Measurements from ENCODE around the gene ACSM2A.
"Not testable (repeated sequence)": the region's sequence is repeated elsewhere in the genome, so short reads cannot be mapped to it uniquely, and the experiment has no call there.

The ACSM2A gene, protein sequence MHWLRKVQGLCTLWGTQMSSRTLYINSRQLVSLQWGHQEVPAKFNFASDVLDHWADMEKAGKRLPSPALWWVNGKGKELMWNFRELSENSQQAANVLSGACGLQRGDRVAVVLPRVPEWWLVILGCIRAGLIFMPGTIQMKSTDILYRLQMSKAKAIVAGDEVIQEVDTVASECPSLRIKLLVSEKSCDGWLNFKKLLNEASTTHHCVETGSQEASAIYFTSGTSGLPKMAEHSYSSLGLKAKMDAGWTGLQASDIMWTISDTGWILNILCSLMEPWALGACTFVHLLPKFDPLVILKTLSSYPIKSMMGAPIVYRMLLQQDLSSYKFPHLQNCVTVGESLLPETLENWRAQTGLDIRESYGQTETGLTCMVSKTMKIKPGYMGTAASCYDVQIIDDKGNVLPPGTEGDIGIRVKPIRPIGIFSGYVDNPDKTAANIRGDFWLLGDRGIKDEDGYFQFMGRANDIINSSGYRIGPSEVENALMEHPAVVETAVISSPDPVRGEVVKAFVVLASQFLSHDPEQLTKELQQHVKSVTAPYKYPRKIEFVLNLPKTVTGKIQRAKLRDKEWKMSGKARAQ

DNA sequence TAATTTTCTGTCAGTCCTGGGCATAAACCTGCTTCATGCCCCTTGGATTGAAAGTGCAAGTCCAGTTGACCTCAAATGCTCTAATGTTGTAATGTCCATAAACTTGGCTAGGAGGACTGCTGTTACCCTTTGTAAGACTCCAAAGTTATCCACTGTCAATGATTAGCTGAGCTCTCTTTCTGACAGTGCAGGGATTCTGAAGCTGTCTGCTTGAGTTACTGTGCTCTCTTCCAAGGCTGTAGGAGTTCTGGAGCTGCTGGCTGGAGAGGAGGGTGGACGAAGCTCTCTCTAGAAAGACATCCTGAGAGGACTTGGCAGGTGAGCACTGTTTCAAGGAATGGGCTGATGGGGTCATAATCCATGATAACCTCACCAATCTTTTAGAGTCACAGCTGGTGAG is at the start of gene ACSM2A:
ACSM2A (plus strand) TSS at position 158 of the 400 bp plus-strand sequence. CDS start 8,594 bp downstream, outside the sequence.
- not testable (repeated sequence) for DNase-seq

DNA sequence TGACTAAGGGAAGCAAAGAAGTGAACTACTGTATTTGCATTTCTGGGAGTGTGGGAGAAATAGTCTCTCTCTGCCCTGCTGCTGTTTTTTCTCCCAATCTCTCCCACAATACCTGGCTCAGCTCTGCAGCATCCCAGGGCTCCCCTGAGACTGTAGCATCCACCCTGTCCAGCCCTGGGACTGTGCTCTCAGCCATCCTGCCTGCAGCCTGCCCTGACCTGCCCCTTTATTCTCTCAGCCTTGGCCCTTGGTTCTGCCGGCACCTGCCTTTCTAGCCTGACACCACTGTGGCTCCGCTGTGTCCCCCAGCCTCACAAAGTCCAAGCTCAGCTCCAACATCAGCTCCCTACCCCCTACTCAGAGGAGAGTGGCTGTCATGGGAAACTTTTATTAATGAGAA is 48.7 kb upstream of the ACSM2A start:
- no peak for DNase-seq

DNA sequence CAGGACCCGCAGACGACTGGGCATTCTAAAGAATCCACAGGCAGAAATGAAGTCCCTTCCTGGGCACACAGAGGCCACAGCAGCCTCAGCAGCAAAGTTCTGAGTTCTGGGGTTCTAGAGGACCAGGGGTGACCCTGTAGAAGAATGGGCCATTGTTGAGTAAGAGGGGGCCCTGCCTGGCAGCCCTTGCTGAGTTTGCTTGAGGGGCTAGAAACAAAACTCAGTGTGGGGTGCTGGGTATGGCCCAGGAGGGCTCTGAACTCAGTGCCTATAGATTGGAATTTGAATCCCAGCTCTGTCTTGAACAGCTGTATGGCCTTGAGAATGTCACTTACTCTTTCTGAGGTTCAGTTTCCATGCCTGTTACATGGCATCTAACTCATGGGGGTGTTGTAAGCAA is 46.7 kb upstream of the ACSM2A start, which contains the start of gene PDILT:
PDILT (minus strand) TSS at position 101 of the 400 bp plus-strand sequence. CDS start 5,437 bp downstream, outside the sequence.
- DNase-seq: no peak

DNA sequence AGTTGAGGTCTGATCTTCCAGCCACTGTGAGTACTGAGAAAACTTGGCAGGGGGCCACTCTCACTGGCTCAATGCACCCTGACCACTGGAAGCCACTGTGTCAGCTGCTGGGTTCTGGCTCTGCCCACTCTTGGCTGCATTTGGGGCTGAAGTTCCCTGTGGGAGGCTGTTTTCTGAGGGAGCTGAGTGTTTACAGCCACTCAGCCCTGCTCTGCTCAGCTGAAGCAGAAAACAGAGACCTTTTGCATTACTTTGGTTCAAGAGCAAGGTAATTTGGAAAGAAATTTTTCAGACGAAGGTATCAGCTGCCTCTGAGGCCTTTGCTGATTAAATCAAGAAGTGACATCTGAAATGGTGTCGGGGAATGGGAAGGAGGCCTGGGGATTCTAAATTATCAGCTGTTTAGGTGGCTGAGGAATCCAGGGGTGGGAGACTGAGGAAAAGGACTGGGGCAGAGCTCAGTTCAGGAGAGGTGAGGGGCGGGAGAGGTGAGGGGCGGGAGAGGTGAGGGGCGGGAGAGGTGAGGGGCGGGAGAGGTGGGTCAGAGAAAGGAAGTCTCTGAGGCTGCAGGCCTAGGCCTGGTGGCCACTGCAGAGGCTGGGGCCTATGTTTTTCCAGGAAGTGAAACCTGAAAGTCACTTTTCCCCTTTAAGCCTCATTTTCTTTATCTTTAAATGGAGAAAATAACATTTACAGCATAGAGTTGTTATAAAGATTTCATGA is 41.8 kb upstream of the ACSM2A start, which contains the start of gene ACSM5:
ACSM5 (plus strand) TSS at position 137 of the 723 bp plus-strand sequence. CDS start 1,951 bp downstream, outside the sequence.
- peak; percentile 76 for DNase-seq

DNA sequence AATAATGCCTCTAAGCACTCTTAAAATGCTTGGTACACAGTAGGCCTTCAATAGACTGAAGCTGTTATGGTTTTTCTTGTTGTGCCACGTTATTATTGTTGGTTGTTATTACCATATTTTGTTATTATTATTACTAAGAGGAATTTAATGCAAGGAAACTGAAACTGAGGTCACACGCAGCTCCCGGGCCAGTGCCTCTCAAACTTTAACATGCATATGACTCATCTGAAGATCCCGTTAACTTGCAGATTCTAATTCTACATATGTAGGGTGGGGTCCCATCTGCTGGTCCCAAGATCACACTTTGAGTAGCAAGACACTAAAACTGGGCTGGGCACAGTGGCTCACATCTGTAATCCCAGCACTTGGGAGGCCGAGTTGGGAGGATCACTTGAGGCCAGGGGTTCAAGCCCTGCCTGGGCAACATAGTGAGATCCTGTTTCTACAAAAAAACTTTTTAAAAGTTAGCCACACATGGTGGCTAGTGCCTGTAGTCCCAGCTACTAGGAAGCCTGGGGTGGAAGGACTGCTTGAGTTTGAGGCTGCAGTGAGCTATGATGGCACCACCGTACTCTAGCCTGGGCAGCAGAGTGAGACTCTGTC is 41.1 kb upstream of the ACSM2A start:
- peak; percentile 91 for DNase-seq

DNA sequence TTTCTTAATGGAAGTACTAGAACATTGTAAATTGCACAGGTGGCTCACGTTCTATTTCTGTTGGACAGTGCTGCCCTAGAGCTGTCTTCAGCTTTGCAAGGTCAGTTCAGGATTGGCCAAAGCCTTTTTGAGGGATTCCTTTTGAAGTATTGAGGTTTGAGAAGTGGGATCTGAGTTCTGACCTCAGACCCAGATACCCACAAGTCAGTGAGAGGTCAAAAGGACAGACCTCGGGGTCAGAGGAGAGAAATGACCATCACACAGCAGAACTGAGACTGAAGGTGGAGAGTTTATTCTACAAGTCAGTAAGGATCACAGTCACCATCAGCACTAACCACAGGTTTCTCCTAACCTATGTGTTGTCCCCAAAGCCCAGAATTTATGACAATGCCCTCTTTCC is 40.3 kb upstream of the ACSM2A start:
- DNase-seq: no peak

DNA sequence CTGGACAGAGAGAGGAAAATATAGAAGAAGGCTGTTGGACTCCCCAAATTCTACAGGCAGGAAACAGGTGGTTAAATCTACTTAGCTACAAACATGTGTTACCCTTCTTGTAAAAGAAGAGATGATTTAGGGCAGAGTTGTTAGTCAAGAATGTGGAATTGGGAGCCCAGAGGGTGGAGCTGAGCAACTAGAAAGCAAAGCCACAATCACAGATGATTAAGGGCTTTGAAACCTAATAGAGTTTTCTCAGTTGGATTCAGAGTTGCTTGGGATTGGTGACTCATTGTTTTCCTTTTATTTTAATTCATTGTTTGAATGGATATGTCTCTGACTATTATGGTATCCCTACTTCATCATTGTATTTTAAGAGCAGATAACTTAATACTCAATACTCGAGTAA is 35.8 kb upstream of the ACSM2A start:
- DNase-seq: no peak

DNA sequence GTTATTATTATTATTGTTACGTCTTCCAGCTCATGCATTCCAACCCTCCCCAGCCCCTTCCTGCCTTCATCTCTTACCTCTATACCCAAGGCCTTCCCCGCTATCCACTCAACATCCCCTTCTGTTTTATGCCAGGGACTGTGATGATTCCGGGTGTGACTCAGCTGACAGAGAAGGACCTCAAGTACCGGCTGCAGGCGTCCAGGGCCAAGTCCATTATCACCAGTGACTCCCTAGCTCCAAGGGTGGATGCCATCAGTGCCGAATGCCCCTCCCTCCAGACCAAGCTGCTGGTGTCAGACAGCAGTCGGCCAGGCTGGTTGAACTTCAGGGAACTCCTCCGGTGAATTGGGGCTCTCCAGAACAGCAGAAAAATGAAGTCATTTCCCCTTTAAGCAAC is 32.2 kb upstream of the ACSM2A start:
- DNase-seq: not testable (repeated sequence)

DNA sequence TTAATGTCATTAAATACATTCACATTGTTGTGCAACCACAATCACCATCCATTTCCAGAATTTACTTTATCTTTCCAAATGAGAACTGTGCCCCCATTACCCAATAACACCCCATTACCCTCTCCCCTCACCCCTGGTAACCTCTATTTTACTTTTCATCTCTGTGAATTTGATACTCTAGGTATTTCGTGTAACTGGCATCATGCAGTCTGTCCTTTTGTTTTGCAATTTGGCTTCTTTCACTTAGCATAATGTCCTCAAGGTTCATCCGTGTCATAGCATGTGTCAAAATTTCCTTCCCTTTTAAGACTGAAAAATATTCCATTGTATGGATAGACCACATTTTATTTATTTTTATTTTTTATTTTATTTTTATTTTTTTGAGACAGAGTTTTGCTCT is 29.6 kb upstream of the ACSM2A start:
- DNase-seq: not testable (repeated sequence)

DNA sequence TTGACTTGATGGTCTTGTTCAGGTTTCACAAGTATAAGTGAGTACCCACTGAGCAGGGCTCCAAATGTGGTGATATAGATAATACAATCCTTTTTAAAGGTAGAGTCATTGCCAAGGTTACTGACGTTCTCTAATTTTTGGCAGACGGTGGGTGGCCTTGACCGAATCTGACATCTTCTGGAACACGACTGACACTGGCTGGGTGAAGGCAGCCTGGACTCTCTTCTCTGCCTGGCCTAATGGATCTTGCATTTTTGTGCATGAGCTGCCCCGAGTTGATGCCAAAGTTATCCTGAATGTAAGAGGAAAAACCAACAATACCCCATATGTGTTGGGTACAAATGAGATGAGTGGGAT is 27.6 kb upstream of the ACSM2A start:
- not testable (repeated sequence) for DNase-seq

DNA sequence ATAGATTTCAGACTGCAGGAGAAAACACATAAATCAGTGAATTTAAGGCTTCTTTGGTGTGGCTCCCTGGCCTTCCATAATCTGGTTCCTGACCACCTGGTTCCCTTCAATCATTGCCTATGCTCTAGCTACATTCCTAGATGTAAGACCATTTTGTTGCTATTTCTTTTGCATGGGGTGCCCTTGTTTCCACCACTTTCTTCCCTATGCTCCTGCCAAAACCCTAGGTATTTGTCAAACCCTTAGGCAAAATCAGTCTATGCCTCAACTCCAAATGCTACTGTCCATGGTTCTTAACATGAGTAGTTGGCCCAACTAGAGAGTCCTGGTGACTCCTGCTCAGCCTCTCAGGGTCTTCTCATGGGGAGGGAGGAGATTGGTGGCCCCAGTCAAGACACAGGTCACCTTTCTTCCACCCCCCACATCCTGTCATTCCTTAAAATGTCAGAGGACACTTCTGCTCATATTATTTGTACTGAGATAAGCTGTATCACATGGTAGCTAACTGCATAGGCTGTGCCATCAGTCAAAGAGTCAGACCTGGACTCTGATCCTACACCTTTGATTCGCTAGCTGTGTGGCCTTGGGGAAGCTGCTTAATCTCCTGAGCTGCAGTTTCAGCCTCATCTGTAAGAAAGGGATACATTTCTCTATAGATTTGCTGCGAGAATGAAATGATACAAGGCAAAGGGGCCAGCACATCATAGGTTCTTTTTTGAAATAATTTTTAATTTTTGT is 27.0 kb upstream of the ACSM2A start:
- no peak for DNase-seq

DNA sequence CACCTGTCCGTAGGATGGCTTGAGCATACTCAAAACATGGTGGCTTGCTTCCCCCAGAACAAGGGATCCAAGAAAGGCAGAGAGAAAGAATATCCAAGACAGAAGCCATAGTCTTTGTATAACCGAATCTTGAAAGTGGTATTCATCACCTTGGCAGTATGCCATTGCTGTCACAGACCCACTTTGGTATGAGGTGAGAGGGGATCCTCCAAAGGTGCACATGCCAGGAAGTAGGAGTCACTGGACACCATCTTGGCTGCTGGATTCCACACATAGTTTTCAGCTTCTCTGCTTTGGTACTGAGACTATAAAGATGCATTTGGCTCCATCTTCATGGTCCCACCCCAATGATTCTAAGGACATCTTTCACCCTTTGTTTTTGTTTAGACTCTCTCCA is 23.9 kb upstream of the ACSM2A start:
- DNase-seq: not testable (repeated sequence)

DNA sequence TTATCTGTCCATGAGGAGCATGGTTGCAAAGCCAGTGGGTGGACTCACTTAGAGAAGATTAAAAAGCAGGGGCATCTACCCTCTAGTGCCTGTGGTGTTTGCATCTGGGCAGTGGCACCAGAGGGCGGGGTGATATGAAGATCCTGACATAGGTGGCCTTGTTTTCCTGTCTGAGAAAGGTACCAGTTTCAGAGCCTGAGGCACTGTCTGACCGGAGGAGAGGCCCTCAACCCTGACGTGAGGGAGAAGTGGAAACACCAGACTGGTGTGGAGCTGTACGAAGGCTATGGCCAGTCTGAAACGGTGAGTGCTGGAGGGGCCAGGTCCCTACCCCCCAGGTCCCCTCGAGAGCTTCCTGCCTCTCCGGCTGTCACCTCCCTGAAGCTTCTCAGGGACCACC is 21.8 kb upstream of the ACSM2A start:
- not testable (repeated sequence) for DNase-seq

DNA sequence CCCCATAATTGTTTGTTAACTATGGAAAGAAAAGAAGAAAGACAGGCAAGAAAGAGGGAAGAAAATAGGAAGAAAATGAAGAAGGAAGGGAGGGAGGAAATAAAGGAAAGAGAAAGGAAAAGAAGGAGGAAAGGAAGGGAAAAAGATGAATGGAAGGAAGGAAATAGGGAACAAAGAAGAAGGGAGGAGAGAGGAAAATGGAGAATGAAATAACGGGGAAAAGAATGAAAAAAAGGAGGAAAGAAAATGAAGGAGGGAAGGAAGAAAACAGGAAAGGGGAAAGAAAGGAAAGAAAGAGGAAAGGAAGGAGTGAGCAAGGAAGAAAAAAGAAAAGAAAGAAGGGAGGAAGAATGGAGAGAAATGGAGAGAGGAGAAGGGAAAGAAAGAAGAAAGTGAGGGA is 20.8 kb upstream of the ACSM2A start:
- not testable (repeated sequence) for DNase-seq

DNA sequence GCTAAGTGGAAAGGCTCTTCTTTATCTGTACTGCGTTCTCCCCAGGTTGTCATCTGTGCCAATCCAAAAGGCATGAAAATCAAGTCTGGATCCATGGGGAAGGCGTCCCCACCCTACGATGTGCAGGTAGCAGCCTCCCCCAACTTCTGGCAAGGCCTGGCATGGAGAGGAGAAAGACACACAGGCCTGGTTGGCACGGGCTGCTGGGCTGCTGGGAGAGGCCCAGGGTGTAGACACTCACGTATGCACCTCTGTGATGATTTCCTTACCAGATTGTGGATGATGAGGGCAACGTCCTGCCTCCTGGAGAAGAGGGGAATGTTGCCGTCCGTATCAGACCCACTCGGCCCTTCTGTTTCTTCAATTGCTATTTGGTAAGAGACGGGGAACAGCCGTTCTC is 20.4 kb upstream of the ACSM2A start:
- DNase-seq: no peak

DNA sequence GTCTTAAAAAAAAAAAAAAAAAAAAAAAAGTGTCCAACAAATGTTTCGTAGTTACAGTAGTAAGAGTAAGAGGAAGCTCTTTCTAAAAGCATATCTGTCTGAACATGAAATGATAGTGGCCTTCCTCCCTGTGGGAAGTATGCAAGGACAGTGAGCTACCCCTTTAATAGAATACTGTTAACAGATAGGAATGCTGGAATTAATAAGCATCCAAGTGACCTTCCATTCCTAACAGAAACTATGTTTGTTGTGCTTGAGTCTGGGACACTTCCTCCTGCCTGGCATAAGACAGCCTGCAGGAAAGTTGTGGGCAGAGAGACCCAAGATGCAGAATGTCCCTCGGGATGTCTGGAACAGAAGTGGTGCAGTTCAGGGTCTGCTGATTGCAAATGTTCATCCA is 12.4 kb upstream of the ACSM2A start:
- DNase-seq: not testable (repeated sequence)

DNA sequence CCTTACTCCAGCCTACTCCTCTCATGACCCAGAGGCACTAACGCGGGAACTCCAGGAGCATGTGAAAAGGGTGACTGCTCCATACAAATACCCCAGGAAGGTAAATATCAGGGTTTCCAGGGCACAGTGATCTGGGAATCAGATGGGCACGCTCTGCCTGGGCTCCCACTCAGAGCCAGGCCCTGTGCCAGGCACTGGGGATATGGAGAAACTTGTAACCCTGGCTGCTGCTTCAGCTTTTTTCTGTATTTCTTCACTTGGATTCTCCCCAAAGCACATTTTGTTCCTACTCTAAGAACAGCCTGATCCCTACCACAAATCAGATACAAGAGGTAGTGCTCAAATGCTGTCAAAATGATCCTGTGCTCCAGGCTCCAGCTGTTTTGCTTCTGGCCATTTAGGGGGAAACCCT is 11.5 kb upstream of the ACSM2A start:
- DNase-seq: not testable (repeated sequence)

DNA sequence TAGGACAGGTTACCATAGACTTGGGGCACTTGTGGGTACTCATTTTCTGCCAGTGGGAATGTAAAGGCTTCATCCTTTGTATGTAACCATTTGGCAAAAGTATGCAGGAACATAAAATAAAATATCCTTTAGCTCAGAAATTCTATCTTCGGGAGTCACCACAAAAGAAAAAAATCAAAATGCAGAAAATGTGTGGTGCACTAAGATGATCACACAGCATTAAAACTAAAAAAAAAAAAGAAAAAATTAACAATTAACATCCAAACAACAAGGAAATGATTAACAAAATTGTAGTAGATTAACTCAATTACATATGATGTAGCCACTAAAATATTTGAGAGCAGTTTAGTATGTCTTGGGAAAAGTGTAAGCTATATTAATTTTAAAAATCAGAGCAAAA is 10.6 kb upstream of the ACSM2A start:
- DNase-seq: not testable (repeated sequence)

DNA sequence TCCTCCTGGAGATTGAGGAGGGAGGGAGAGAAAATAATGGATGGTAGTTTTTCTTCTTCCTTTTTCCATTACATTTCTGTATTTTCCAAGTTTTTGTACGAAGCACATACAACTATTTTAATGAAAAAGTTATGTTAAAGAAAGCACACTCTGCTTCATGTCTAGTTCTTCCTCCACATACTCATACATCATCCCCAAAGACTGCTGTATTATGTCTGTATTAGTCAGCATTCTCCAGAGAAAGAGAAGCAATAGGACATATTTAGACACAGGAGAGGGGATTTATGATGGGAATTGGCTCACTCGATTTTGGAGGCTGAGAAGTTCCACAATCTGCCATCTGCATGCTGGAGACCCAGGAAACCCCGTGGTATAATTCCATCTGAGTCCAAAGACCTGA is 10.1 kb upstream of the ACSM2A start:
- no peak for DNase-seq

DNA sequence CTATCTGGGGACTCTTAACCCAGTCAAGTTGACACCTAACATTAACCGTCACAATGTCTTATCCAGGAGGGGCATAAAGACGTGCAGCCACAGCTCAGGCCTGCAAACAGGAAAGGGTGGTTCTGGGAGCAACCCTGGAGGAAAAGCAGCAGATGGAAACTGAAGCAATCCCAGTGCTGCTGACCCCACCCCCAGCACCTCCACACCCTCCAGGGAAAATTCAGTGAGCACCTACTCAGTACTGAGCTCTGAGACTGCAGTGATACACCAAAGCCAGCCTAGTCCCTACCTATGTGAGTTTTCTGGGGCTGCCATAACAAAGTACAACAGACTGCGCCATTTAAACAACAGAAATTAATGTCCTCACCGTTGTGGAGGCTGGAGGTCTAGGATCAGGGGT is 9.5 kb upstream of the ACSM2A start:
- not testable (repeated sequence) for DNase-seq

DNA sequence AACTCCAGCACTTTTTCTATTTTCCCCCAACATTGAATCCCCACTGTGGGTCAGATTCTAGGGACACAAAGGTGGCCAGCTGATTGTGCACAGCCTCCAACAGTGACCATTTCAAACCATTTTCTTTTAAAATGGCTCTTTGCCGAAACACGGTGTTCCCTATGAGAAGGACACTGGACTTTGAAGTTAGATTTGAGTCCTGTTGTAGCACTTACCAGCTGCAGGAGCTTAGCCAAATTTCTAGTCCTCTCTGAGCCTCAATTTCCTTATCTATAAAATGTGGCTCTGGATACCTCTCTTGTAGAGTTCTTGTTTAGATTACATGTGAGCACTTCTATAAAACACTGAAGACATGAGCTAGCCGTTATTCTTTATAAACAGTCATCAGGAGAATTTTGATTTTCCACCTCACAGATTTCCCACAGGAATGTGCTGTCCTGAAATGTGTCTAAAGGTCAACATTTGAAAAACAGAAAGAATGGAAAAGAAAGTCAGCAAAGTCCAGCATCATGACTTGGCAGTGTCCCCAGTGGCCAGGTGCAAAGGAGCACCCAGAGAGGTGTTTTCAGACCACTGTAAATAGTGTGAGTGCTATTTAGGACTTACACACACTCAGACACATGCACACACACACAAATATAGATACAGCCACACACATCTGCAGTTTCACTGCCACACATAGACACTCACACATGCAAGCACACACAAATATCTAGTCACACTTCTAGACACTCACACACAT is 4.5 kb upstream of the ACSM2A start:
- DNase-seq: not testable (repeated sequence)

DNA sequence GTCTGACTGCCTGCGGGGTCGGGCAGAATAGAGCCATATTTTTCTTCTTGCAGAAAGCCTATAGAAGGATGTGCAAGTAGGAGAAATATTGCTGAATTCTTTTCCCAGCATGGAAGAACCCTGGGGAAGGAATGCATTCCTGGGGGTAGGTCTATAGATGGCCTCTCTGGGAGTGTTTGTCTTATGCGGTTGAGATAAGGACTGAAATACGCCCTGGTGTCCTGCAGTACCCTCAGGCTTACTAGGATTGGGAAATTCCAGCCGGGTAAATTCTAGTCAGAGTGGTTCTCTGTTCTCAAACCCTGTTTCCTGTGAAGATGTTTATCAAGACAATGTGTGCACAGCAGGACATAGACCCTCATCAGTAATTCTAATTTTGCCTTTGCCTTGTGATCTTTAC is 2.3 kb downstream of the ACSM2A start:
- not testable (repeated sequence) for DNase-seq

Measured in inflammatory macrophage treated with lipopolysaccharide for 4 hours (primary cell).